NCI-H1930 (cell line): ENCODE results near the gene RNU11.
"Not testable (repeated sequence)": the region's sequence is repeated elsewhere in the genome, so short reads cannot be mapped to it uniquely, and the experiment has no call there.

Source experiments
- DNase-seq, 2 experiments: peaks; one replicate each; lab custom pipeline; 2025; lab: John Stamatoyannopoulos, UW

RNU11 gene

GRCh38 chr1:28648474-28649198 is at the start of gene RNU11:
Gene RNU11, plus strand, starts transcription at chr1:28648600.
- peak; percentile 93 to 96 for DNase-seq

- no peak for DNase-seq
These were observed 46.7 kb upstream of the RNU11 start for GRCh38 chr1:28601696-28602095.

DNA sequence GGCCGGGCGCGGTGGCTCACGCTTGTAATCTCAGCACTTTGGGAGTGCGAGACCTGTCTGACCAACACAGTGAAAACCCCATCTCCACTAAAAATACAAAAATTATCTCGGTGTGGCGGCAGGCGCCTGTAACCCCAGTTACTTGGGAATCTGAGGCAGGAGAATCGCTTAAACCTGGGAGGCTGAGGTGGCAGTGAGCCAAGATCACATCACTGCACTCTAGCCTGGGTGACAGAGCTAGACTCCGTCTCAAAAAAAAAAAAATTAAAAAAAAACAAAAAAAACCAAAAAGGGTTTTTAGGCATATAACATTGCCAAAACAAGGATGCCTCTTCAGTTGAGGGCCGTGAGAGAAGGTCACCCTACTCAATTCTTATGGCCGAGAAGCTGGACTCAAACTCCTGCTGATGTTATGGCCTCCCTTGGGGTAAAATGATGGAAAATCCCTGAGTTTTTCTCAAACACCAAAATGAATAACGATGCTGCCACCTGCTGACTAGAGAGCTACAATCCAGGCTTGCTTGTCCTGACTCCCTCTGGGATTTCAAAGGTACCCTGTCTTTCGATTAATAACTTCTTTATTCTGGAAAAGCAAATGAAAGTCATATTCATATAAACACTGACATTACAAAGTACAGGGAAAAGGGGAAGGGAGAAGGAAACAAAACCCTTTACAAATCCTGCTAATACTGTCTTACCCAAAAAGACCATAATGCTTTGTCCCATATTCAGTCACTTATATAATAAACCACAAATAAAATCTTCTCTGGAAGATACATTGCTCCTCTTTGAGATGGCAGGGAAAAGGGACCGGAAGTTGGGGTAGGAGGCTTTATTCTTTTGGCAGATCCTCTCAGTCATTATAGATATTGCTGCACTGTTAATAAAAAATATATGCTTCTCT is 45.6 kb upstream of the RNU11 start:
- DNase-seq = peak in 1 of 2 experiments; percentile 53

GRCh38 chr1:28604411-28604810 is 44.0 kb upstream of the RNU11 start:
- DNase-seq = no peak

DNA sequence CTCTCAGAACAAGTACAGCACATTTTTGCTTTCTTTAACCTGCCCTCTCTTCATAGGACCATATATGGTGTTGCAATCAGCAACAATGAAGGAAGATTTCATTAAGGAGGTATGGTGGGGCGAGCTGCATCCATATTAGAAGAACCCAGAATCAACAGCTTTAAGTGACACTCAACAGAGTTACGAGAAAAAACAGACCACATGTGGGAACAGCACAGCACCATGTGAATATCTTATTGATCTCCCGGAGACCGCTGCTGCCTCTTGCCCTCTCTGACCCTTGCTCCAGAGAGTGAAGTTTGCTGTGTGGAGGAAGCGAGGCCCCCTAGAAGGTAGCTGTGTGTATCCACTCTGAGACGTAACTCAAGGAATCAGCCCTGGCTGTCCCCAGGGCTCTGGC is 43.4 kb upstream of the RNU11 start:
- DNase-seq = no peak

DNA sequence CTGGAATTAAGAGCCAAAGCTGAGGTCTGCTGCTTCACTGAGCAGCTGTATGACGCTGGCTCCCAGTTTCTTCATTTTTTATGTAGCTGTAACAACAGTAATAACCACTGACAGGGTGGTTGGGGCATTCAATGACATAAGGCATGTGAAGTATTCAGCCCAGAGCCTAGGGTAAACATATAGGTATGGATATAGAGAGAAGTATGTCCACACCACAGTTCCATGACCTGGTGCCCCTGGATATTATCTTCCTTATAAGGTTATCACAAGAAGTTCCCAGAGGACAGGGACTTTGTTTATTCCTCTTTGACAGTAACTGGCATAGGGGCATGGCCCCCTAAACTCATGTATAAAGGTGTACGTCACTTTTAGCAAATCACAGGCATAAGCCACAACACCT is 41.6 kb upstream of the RNU11 start:
- DNase-seq = no peak

DNA sequence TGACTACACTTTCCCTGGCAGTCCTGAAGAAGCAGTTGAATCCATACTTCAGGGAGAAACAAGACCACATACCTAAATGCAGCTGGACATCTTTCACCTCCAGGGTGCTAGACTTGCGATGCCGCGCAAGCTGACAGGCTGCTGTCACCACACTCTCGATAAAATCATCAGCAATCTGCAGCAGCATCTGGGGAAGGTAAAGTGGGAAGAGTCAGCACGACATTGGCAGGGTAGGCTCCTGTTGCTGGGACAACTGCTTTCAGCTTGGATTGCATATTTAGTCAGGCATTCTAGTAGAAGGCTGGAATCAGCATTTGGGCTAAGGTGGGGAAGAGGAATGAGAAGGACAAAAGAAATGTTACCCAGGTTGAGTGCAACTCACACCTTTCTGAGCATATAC is 35.2 kb upstream of the RNU11 start:
- DNase-seq = no peak

GRCh38 chr1:28631713-28632112 is 16.7 kb upstream of the RNU11 start:
- no peak for DNase-seq

- no peak for DNase-seq
These were observed 15.8 kb upstream of the RNU11 start for GRCh38 chr1:28632560-28632959.

GRCh38 chr1:28640766-28641165 is 7.6 kb upstream of the RNU11 start:
- no peak for DNase-seq

DNA sequence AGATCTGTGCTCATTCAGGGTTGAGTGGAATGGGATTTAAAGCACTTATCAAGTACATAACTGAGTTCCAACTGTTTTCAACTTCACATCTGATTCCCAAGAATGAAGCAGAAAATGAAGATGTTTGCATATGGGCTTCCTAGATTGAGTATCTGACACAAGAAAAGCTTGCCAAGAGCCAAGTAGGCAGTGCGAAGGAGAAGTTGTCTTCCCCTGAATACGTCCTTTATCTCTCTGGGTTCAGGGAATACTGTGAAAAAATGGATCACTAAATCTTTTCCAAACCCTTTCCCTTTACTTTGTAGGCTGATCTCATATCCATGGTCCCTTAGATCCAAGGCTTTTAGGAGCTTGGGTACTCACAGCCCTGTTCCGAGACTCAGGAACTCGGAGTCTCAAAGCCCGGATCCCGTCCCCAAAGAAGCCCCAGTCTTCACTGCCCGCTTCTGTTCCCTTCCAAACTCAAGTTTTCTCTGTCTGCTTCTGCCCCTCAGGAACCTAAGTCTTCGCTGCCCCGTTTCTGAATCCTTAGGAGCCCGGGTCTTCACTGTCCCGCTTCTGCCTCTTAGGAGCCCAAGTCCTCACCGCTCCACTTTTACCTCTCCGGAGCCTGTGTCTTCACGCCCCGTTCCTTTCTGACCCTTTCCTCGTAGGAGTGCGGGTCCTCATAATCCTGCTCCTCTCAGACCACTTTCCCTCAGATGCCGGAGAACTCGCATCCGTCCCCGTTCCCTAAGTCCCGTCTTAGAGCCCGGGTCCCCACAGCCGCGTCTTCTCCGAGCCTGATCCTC is 6.1 kb upstream of the RNU11 start:
- no peak for DNase-seq

DNA sequence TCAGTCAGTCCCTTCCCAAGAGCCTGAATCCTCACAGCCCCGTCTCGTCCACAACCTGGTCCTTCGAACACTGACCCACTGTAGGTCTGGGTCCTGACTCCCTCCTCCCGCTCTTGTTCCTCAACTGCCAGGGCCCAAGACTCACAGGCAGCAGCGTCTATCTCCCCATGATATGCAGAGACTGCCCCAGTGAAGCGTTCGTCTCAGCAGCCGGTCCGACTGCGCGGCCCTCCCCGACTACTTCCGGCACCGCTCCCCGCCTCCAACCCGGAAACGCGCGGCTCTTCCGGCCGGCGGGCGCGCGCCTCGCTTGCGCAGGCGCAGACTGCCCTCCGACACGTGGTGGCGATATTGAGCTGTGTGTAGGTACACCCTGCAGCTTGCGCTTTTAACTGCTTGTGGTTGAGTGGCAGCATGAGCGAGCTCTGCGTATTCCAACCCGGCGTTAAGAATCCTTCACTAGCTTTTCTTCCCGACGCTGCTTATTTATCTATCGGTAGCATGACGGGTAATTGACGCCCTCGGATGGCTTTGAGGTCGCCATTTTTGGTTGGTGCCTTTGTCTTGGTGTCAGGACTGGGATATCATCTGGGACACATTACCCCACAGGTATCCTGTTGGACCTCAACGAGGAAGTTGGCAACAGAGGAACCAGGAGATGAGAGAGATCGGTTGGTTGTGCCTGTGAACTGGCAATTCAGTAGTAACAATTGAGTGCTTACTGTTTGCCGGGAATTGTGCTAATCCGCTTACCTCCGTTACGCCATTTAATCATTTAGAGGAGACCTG is 5.4 kb upstream of the RNU11 start, which contains the start of gene TAF12:
Gene TAF12, minus strand, starts transcription at position 221 of the 789 bp plus-strand sequence. CDS start 20,986 bp downstream, outside the sequence.
- DNase-seq = peak; percentile 79 to 94

DNA sequence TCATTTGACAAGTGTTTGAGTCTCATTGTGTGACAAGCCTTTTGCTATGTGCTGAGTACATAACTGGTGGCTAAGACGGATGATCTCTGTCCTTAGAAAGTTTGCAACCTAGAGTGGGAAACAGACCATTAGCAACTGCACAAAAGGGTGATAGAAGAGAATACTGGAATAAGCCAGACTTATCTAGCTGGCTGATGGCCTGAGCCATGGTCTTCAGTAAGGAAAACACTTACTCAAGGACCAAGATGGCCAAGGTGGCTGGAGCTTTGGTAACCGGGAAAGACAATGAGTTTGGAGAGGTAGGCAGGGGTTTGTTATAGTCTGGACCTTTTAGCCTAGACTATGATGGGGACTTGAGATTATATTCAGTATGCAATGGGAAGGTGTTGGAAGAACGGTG is 3.9 kb upstream of the RNU11 start:
- no peak for DNase-seq

DNA sequence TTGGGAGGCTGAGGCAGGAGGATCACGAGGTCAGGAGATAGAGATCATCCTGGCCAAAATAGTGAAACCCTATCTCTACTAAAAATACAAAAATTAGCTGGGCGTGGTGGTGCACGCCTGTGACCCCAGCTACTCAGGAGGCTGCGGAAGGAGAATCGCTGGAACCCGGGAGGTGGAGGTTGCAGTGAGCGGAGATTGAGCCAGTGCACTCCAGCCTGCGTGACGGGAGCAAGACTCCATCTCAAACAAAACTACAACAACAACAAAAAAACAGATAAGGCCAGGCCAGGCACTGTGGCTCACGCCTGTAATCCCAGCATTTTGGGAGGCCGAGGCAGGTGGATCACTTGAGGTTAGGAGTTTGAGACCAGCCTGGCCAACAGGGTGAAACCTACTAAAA is 3.0 kb upstream of the RNU11 start:
- DNase-seq = not testable (repeated sequence)

DNA sequence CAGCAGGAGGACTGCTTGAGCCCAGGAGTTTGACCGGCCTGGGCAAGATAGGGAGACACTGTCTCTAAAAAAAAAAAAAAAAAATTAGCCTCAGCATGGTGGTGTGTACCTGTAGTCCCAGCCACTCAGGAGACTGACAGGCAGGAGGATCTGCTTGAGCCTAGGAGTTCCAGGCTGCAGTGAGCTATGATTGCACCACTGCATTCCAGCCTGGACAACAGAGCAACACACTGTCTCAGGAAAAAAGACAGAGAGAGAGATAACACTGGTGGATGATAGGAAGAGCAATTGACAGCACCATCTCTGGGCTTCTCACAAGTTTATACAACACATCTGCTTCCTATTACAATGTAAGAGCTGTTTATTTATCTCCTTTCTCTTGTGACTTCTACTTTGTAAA is 2.4 kb upstream of the RNU11 start:
- DNase-seq = no peak

GRCh38 chr1:28648008-28648473 is 359 bp upstream of the RNU11 start:
- peak; percentile 81 to 93 for DNase-seq

DNA sequence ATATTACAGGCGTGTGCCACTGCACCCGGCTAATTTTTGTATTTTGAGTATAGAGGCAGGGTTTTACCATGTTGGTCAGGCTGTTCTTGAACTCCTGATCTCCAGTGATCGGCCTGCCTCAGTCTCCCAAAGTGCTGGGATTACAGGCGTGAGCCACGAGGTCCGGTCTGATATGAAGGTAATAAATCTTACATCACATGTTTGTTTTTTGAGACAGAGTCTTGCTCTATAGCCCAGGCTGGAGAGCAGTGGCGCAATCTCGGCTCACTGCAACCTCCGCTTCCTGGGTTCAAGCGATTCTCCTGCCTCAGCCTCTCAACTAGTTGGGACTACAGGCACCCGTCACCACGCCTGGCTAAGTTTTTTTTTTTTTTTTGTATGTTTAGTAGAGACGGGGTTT is 4.7 kb downstream of the RNU11 start:
- not testable (repeated sequence) for DNase-seq

GRCh38 chr1:28653870-28654269 is 5.5 kb downstream of the RNU11 start:
- DNase-seq = not testable (repeated sequence)

- not testable (repeated sequence) for DNase-seq
These were observed 7.3 kb downstream of the RNU11 start for GRCh38 chr1:28655448-28656311.

- no peak for DNase-seq
These were observed 7.9 kb downstream of the RNU11 start for GRCh38 chr1:28656335-28656734.
